Measurements from ENCODE around the gene AKAP10. TPM values are rescaled to one million over a fixed set of nuclear protein-coding genes. Genes with fewer than 3 reads are reported as not detected.

The AKAP10 gene
- total RNA-seq, 4 donors from 2014 or later = 16.9 to 26.7 (median 21.3) TPM

- no peak for TF ChIP-seq CTCF (IDR thresholded peaks at IDR 0.05)
- Histone ChIP-seq H3K4me3 (no peak overlapping the region), H3K9me3 (no peaks in the 10 kb centered on the region), H3K4me1 (no peaks in the 10 kb centered on the region), H3K27me3 (no peaks in the 10 kb centered on the region), H3K36me3 (peaks cover 63% of the 10 kb centered on the region), H3K27ac (no peak overlapping the region)
- WGBS = 58% methylated on average over 4 of the region's 4 CpGs
- DNase-seq (ENCODE audit: low spot score in 2 of 2) = no peak
Measured at GRCh38 chr17:19940722-19941464, 36.7 kb downstream of the AKAP10 start.

GRCh38 chr17:19939993-19940721, 37.5 kb downstream of the AKAP10 start:
- Histone ChIP-seq H3K9me3 (no peaks in the 10 kb centered on the region), H3K36me3 (peaks cover 66% of the 10 kb centered on the region), H3K4me3 (no peak overlapping the region), H3K27me3 (no peaks in the 10 kb centered on the region), H3K4me1 (no peaks in the 10 kb centered on the region), H3K27ac (no peak overlapping the region)
- no peak for DNase-seq (ENCODE audit: low spot score in 2 of 2)
- WGBS = 81% methylated on average over 2 of the region's 2 CpGs
- TF ChIP-seq CTCF (IDR thresholded peaks at IDR 0.05) = no peak
- TF ChIP-seq POLR2A (IDR thresholded peaks at IDR 0.05) = no peak
- TF ChIP-seq POLR2AphosphoS5 (IDR thresholded peaks at IDR 0.05) = no peak
- TF ChIP-seq EP300 (IDR thresholded peaks at IDR 0.05) = no peak

- H3K4me3 ChIP-seq = no peak overlapping the region
- no peak for DNase-seq (ENCODE audit: low spot score in 2 of 2)
- H3K9me3 ChIP-seq = no peaks in the 10 kb centered on the region
- no peaks in the 10 kb centered on the region for H3K4me1 ChIP-seq
- WGBS = 90% methylated on average over 10 of the region's 10 CpGs
- peaks cover 69% of the 10 kb centered on the region for H3K36me3 ChIP-seq
- TF ChIP-seq EP300 (IDR thresholded peaks at IDR 0.05) (no peak), POLR2AphosphoS5 (IDR thresholded peaks at IDR 0.05) (no peak), CTCF (IDR thresholded peaks at IDR 0.05) (no peak), POLR2A (IDR thresholded peaks at IDR 0.05) (no peak)
- H3K27me3 ChIP-seq = no peaks in the 10 kb centered on the region
- H3K27ac ChIP-seq = no peak overlapping the region
Measured at GRCh38 chr17:19938736-19939135, 38.9 kb downstream of the AKAP10 start.

- peaks cover 70% of the 10 kb centered on the region for H3K36me3 ChIP-seq
- WGBS = 97% methylated on average over 2 of the region's 2 CpGs
- TF ChIP-seq EP300 (IDR thresholded peaks at IDR 0.05) = no peak
- TF ChIP-seq POLR2AphosphoS5 (IDR thresholded peaks at IDR 0.05) = no peak
- TF ChIP-seq POLR2A (IDR thresholded peaks at IDR 0.05) = no peak
- TF ChIP-seq CTCF (IDR thresholded peaks at IDR 0.05) = no peak
Measured at GRCh38 chr17:19937522-19937921, 40.1 kb downstream of the AKAP10 start.

GRCh38 chr17:19935169-19935568, 42.5 kb downstream of the AKAP10 start:
- DNase-seq (ENCODE audit: low spot score in 2 of 2) = no peak
- 98% methylated on average over 2 of the region's 2 CpGs for WGBS
- Histone ChIP-seq H3K4me1 (no peaks in the 10 kb centered on the region), H3K4me3 (no peak overlapping the region), H3K36me3 (peaks cover 79% of the 10 kb centered on the region), H3K27ac (no peak overlapping the region), H3K9me3 (no peaks in the 10 kb centered on the region), H3K27me3 (no peaks in the 10 kb centered on the region)
- no peak for TF ChIP-seq EP300 (IDR thresholded peaks at IDR 0.05)
- TF ChIP-seq POLR2AphosphoS5 (IDR thresholded peaks at IDR 0.05) = no peak
- no peak for TF ChIP-seq CTCF (IDR thresholded peaks at IDR 0.05)

More at GRCh38 chr17:19937522-19937921, 40.1 kb downstream of the AKAP10 start:
- no peaks in the 10 kb centered on the region for H3K4me1 ChIP-seq
- H3K9me3 ChIP-seq = no peaks in the 10 kb centered on the region
- no peak for DNase-seq (ENCODE audit: low spot score in 2 of 2)
- H3K27me3 ChIP-seq = no peaks in the 10 kb centered on the region
- no peak overlapping the region for H3K27ac ChIP-seq
- H3K4me3 ChIP-seq = no peak overlapping the region

Data from suprapubic skin (tissue), 4 donors.